Gastroesophageal sphincter (tissue), 3 donors: ENCODE data around the gene NSMF.
"Not testable (repeated sequence)": the region's sequence is repeated elsewhere in the genome, so short reads cannot be mapped to it uniquely, and the experiment has no call there.

Experiments
- CTCF ChIP-seq, 4 experiments: fragments of 200-600 bp in 2 of 4; fragments of 450-650 bp in 2 of 4; sonication (generic) in 1 of 4; IDR thresholded peaks; one replicate each; pipeline ENCODE4 v1.5.1; 2017 to 2019; ENCODE audit warnings: antibody characterized with exemption in 4 of 4, mild to moderate bottlenecking in 2 of 4, moderate library complexity in 2 of 4
- POLR2A ChIP-seq, 2 donors: fragments of 450-650 bp; IDR thresholded peaks; one replicate each; pipeline ENCODE4 v1.6.1; 2017; ENCODE audit warnings: antibody characterized with exemption in 2 of 2, mild to moderate bottlenecking in 2 of 2, moderate library complexity in 1 of 2

- not testable (repeated sequence) for TF ChIP-seq POLR2A, CTCF (IDR thresholded peaks at IDR 0.05)
Measured at GRCh38 chr9:137466389-137467085, 7.4 kb upstream of the NSMF start.
